Fibroblast of the conjunctiva (primary cell): ENCODE data around the gene LRIT1.
"Not testable (repeated sequence)": the region's sequence is repeated elsewhere in the genome, so short reads cannot be mapped to it uniquely, and the experiment has no call there.

Experiments used
- DNase-seq: peaks from one replicate; pipeline ENCODE4 v3.0.0-alpha.2; 2010; ENCODE audit warnings: low read depth

Gene LRIT1, protein sequence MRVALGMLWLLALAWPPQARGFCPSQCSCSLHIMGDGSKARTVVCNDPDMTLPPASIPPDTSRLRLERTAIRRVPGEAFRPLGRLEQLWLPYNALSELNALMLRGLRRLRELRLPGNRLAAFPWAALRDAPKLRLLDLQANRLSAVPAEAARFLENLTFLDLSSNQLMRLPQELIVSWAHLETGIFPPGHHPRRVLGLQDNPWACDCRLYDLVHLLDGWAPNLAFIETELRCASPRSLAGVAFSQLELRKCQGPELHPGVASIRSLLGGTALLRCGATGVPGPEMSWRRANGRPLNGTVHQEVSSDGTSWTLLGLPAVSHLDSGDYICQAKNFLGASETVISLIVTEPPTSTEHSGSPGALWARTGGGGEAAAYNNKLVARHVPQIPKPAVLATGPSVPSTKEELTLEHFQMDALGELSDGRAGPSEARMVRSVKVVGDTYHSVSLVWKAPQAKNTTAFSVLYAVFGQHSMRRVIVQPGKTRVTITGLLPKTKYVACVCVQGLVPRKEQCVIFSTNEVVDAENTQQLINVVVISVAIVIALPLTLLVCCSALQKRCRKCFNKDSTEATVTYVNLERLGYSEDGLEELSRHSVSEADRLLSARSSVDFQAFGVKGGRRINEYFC

DNA sequence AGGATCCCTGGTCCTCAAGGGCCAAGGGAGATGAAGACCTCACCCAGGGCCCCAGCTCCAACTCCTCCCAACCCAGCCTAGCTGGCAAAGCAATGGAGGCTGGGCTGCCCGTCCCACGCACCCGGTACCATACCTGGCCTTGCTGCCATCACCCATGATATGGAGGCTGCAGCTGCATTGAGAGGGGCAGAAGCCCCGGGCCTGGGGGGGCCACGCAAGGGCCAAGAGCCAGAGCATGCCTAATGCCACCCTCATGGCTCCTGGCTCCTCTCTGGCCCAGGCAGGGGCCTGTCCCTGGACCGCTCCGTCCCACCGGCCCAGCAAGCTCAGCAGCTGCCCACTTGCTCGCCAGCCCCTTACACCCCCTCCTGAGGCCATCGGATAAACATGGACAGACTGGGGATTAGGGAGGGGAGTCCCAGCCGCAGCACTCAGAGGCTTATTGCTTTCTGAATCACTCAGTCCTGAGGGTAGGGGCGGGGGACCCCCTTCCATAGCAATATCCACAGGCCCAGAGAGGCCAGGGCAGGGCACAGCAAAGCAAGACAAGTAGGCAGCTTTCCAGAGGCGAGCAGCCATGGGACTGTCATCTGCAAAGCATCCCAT lies at the start of gene LRIT1:
LRIT1 (minus strand) TSS at position 362 of the 606 bp plus-strand sequence; CDS start at position 255, 107 bp downstream.
- DNase-seq: no peak

DNA sequence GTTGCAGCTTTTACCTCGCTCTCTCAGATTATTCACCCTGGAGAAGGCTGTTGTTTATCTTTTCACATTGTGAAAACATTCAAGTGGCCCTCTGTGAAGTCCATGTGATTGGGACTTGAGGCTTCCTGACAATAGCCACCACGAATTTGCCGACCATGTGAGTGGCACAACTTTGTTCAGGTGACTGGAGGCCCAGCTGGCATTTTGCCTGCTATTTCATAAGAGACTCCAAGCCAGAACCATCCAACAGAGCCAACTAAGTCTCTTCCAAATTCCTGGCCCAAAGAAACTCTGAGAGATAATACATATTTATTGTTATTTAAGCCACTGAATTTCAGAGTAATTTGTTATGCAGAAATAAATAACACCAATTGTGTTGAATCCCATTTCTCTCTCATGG lies 48.9 kb upstream of the LRIT1 start:
- DNase-seq: no peak

DNA sequence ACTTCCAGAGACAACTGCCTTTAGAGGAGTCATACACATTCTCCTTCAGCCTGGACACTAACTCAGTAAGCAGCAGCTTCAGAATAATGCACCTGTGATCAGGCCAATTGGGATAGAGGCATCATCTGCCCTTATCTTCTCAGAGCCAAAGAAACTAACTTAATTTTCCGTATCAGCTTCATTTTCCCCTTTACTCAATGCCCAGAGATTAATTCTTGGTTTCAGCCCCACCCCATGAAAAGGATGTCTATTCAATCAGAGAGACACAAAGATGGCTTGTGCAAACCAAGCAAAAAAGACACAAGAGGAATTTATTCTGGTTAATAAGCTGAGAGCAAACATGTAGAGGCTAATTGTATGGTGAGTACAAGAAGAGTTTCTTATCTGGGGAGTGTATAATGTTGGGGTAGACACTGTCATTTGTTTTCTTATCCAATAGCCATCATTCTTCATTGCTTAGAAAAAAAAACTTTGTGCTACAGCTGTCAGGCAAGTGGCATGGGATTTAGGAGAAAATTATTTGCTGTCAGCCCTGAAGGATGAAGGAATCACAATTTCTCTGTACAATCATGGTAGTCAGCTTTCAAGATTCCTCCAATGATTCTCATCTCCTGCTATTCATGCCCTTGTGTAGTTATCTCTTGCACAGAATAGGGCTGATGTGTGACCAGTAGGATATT lies 48.3 kb upstream of the LRIT1 start:
- DNase-seq: no peak

DNA sequence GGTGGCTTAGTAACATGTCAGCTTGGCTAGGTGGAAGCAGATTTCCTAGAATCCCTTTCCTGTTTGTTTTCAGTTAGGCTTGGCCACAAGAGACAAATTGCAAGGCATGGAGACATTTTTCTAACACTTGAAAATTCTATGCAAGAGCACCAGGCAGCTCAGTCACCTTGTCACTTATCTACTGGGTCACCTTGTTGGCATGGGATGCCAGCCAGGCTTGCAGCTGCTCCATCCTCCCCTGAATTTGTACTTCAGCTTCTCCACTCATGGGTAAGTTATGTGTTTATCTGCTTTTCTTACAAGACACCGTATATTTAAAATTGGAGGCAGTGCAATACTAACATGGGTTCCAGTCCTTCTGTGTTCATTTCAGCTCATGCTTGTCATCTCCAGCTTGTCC lies 46.8 kb upstream of the LRIT1 start:
- DNase-seq: no peak

DNA sequence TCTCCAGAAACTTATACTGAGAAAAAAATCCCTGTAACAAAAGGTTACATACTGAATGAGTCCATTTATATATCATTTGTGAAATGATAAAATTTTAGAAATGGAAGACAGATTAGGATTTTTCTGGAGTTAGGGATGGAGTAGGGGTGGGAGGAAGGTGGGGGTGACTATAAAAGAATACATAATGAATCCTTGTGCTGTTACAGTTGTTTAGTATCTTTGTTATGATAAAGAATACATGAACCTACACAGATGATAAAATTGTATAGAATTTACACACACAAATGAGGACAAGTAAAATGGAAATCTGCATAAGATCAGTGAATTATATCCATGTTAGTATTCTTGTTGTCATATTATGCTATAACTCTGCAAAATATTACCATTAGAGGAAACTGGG lies 45.3 kb upstream of the LRIT1 start:
- no peak for DNase-seq

DNA sequence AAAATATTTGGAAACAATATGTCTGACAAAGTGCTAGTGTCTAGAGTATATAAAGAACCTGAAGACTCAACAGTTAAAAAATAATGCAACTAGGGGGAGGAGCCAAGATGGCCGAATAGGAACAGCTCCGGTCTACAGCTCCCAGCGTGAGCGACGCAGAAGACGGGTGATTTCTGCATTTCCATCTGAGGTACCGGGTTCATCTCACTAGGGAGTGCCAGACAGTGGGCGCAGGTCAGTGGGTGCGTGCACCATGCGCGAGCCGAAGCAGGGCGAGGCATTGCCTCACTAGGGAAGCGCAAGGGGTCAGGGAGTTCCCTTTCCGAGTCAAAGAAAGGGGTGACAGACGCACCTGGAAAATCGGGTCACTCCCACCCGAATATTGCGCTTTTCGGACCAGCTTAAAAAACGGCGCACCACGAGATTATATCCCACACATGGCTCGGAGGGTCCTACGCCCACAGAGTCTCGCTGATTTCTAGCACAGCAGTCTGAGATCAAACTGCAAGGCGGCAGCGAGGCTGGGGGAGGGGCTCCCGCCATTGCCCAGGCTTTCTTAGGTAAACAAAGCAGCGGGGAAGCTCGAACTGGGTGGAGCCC lies 38.6 kb upstream of the LRIT1 start:
- DNase-seq: not testable (repeated sequence)

DNA sequence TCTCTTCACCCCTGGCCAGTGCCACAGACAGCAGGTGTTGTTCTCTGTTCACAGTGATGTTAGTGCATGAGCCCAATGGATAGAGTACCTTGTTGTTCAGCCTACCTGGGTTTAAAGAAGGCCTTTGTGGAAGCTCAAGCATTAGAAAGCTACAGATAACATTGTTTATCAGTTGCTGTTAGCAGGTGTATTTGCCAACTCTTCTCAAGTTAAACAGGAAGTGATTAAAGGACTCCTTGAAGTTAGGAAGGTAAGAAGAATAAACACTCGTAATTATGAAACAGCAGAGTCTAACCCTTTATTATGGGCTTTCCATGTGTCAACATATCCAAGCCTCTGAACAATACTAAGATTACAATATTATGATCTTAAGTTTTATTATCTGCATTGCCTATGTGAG lies 29.4 kb upstream of the LRIT1 start:
- DNase-seq: no peak

DNA sequence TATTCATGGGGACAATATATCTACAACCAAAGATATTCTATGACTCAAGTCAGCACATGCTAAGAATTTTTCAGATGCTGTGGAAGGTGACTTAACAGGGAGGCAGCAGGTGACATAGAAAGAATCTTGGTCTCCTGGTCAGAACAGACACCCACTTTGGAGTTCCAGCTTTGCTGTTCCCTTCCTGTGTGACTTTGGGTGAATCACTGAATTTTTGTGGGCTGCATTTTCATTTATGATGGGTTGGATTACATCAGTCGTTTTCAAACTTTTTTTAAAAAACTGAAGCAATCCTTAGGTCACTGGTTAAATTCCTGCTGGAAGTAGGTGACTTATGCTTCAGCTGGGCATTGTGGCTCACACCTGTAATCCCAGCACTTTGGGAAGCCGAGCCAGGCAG lies 28.4 kb upstream of the LRIT1 start:
- peak; percentile 34 for DNase-seq

DNA sequence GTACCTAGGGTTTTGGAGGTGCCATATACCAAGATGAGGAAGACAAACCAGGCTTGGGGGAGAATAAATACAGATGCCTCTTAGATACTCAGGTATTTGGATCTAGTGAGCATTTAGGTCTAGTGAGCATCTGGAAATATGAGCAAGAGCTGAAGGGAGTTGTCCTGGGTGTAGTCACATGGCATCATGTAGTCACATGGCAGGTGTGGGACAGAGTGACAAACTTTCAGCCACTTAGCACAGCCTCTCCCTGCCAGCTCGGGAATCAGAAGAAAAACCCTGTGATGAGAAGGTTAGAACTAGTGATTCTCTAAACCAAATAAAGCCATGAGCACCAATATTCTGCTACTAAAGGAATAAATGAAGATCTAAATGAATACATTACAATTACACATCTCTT lies 27.8 kb upstream of the LRIT1 start:
- DNase-seq: no peak

DNA sequence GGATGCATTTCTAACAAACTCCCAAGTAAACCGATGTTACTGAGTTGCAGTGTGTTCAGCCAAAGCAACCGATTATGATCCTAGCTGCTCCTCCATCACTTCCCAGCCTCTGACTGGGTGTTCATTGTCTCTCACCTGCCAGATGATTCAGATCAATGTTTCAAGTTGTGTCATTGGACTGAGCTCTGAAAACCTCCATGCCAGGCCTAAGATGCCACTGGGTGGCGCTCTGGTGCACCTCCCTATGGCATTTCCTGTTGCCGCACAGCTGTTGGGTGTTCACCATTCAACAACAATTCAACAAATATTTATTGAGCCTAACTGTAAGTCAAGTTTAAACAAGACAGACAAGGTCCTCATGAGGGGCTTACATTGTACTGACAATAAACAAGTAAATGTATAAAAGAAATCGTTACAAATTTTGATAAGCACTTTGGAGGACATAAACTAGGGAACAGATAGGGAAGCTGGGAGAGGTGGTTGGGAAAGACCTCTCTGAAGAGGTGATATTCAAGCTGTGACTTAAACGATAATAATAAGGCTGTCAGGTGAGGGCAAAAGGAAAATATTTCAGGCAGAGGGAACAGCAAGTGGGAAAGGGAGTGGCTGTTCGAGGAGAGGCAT lies 26.3 kb upstream of the LRIT1 start:
- DNase-seq: peak; percentile 32

DNA sequence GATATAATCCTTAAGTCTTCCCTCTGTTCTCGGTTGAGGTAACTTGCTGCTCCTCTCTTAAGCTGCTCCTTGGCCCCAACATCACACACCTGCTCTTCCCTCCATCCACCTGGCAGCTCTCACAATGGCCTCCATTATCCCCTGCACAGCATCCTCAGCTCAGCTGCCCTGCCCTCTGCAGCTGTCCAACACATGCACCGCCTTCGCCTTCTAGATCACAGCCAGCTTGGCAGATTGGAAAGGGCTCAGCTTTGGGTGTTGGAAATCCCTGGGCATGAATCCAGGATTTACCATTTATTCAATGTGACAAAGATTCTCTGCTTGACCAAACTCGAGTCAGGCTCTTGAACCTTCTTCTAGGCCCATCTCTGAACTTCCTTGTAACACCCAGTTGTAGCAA lies 24.1 kb upstream of the LRIT1 start:
- DNase-seq: no peak

DNA sequence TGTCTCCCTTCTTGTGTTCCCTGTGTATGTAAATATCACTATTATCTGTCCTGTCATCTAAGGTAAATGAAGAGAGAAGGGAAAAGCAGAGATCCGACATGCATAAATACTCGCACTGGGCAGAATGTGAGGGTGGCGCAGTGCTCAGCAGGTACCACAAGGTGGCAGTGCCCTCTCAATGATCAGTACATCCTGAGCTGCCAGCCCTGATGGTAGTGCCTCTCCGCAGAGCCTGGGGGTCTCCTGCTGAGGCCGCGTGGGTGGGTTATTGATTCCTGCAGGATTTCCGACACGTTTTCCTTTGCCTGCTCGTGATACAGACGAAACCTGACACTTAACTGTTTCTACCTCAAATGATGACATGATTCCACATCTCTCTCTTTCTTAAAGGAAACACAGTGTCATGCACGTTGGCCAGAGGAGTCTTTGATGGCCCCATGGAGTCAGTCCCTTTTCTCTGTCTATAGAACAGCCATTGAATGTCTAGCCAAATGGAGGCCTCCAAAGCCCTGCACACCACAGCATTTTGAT lies 23.3 kb upstream of the LRIT1 start:
- DNase-seq: peak; percentile 40

DNA sequence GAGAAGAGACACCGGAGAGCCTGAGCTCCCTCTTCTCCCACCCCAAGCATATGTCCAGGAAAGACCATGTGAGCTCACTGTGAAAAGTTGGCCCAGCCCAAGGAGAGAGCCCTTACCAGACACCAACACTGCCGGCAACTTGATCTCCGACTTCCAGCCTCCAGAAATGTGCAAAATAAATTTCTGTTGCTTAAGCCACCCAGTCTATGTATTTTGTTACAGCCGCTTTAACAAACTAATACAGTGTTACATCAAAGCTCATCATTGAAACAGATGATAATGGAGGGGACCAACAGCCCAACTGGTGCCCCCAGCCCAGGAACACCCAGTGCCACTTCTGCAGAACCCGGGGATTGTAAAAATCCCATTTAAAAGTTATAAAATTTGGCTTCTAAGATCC lies 22.4 kb upstream of the LRIT1 start:
- no peak for DNase-seq

DNA sequence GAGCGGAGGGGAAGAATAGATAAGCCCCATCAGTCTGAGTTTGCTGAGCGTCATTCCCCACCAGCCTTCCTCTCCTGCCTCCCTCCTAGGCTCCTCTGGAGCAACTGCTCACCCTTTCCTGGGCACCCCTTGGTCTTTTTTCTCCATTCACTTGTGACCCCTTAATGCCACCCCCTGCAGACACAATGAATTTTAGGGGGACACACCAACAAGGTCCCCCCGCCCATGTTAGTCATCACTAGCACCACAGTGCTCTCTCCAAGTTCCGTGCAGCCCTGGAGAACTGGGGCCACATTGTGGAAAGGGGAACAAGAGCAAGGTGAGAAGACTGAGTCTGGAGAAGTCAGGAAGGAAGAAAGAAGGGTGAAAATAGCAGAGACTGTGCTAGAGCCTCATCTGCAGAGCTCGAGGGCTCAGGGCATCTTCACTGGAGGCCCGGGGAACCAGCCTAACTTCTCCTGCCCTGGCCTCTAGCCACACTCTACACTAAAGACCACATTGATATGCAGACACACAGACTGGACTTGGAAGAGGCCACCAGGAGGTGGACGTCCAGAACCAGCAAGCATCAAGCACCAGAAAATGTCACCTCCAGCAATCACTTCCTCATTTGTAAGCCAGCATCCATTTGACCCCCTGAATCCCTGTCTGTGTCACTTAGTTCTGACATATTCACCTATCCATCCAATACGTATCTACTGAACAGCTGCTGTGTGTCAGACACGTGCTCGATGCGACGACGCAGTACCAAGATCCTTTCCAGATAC lies 21.0 kb upstream of the LRIT1 start:
- no peak for DNase-seq

DNA sequence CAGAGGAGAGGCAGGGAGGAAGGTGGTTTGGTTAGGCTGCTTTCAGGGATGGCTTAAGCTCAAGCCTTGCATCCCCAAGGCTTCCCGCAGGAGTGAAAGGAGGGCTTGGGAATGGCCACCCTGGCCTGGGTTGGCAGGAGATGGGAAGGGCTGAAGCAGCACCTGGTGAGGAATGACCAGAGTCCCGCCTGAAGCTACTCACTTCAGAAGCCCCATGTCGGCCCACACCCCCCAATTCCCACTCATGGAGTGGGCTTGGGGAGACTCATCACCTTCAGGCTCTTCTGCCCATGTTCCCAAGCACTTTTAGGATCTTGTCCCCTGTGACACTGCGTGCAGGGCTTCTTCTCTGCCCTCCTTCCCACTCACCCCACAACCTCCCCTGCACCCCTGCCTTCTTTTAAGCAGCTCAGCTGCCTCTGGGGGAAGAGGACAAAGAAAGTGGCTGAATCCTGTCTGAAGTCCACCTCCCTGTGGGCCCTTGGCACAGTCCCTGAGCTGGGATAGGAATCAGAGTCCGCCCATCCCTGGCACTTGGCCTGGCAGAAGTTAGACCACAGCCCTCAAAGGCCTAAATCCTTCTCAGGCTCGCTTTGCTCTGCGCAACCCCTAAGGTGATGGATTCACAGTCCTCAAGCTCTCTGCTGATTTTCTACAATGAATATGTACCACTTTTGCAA lies 20.0 kb upstream of the LRIT1 start:
- DNase-seq: no peak

DNA sequence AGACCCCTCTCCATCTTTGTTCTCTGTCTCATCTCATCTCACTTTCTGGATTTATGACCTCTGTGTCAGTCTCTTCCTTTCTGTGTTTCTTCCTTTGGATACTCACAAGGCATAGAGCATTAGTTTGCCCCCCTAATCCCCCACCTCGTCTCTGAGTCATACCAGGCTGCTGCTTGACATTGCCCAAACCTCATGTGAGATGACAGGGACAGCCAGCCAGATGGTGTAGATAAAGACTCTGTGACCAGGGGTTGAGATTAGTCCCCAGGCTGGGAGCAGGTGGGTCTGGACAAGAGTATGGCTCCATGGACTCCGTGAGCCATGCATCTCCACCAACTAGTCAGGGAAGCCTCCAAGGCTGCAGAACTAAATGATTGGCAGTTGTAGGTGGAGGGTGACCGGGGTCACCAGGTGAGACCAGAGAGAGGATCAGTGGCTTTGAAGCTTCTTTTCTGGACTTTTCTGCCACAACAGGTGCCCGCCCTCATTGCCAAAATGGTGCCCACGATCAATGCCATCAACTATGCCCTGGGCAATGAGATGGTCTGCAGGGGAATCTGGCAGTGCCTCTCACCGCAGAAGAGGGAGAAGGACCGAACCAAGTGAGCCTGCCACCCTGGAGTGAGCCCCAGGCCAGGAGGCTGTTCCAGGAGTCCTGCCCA lies 16.8 kb upstream of the LRIT1 start:
- no peak for DNase-seq

DNA sequence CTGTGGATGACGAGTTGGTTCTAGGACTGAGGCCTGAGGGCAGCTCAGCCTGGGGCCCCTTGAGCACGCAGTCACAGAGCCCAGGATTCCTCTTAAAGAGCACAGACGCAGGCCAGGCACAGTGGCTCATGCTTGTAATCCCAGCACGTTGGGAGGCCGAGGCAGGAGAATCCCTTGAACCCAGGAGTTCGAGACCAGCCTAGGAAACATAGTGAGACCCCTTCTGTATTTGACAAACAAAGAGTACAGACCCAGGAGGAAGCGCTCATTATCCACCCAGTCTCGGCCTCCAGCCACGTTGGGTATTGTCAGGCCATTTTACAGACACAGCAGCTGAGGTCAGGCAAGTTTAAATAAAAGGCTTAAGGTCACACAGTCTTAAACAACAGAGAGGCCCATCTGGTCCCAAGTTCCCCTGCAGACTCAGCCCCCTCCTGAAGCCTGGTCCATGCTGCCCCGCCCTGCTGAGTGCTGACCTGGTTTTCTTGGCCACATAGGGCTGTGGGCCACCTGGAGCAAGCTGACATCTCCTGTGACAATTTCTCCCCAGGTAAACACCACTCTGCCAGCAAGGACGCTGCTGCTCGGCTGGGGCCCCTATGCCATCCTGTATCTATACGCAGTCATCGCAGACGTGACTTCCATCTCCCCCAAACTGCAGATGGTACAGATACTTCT lies 16.1 kb upstream of the LRIT1 start:
- DNase-seq: no peak

DNA sequence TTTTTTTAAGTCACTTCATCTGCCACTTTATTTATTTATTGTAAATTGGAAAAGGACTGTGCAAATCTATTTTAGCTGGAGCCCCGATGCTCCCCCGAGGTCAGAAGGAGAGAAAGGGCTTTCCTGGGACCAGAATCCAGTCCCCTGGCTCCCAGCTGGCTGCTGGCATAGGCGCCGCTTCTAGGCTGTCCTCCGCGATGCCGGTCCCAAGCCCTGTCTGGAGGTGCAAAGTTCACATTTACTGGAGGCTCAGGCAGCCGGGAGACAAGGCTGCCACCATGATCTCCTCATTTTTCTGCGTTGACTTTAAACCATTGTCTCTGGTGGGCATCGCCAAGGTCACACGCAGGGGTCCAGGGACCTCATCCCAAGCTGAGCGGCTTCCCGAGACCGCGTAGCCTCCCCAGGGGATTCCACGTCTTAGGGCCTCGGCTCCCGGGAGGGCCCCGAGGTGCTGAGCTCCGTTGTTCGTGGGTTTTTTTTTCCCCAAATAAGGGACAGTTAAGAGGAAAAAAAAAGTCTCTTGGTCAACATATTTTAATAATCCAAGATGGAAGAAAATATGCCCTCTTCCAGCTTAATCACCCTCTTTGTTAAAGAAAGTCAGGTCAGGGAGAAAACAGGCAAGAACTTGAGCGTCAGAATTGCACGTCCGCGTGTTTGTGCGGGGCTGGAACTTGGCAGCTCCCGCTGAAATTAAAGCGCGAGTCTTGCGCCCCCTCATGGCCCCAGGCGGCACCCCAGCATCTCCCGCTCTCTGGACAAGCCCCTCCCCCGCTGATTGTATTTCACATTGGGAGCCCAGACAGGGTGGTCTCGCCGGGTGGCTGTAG lies 15.4 kb upstream of the LRIT1 start:
- peak; percentile 5 for DNase-seq
